Measurements from ENCODE around the gene NUP37. TPM values are rescaled to one million over a fixed set of nuclear protein-coding genes. Genes with fewer than 3 reads are reported as not detected.

NUP37 gene
- total RNA-seq, 4 donors from 2014 or later: 18.1 to 39.1 (median 27.3) TPM

- no peak overlapping the region for H3K27ac ChIP-seq
- intact Hi-C loops (cut with DNase I): no loop called here
- H3K4me1 ChIP-seq: peaks cover 14 to 44% (median 14%) of the 10 kb centered on the region in 3 donors
- WGBS, 2 donors: 37 to 39% methylated on average over 2 of the region's 2 CpGs
- DNase-seq: no peak
- TF ChIP-seq POLR2A (IDR thresholded peaks at IDR 0.05) (no peak), CTCF (IDR thresholded peaks at IDR 0.05) (no peak)
- peak overlapping the region; percentile 66 to 88 (median 74) for H3K4me3 ChIP-seq
- H3K36me3 ChIP-seq: peaks cover 0 to 28% (median 3%) of the 10 kb centered on the region in 3 donors
- no peaks in the 10 kb centered on the region for H3K9me3 ChIP-seq
- no peaks in the 10 kb centered on the region for H3K27me3 ChIP-seq
Observed at GRCh38 chr12:102118874-102119273, 1.0 kb downstream of the NUP37 start.

- Histone ChIP-seq H3K4me3 (no peak overlapping the region), H3K27me3 (no peaks in the 10 kb centered on the region), H3K36me3 (peaks cover 0 to 31% (median 3%) of the 10 kb centered on the region in 3 donors), H3K27ac (no peak overlapping the region), H3K9me3 (no peaks in the 10 kb centered on the region), H3K4me1 (peaks cover 14 to 52% (median 14%) of the 10 kb centered on the region in 3 donors)
- intact Hi-C loops (cut with DNase I): no loop called here
- DNase-seq: no peak
- no peak for TF ChIP-seq POLR2A (IDR thresholded peaks at IDR 0.05)
- TF ChIP-seq CTCF (IDR thresholded peaks at IDR 0.05): no peak
- WGBS, 2 donors: 91 to 95% methylated on average over 3 to 4 of the region's 7 CpGs
Observed at GRCh38 chr12:102116392-102116791, 3.5 kb downstream of the NUP37 start.

GRCh38 chr12:102114212-102114611, 5.7 kb downstream of the NUP37 start:
- WGBS, 2 donors: 49 to 80% methylated on average over 2 of the region's 2 CpGs
- intact Hi-C loops (cut with DNase I): no loop called here
- peaks cover 5 to 37% (median 13%) of the 10 kb centered on the region in 3 donors for H3K4me1 ChIP-seq
- H3K27ac ChIP-seq: peak overlapping the region in 2 of 4 donors; percentile 46 to 51
- no peaks in the 10 kb centered on the region for H3K9me3 ChIP-seq
- H3K4me3 ChIP-seq: no peak overlapping the region
- no peak for DNase-seq
- TF ChIP-seq CTCF (IDR thresholded peaks at IDR 0.05) (no peak), POLR2A (IDR thresholded peaks at IDR 0.05) (no peak)
- H3K36me3 ChIP-seq: peaks cover 0 to 50% (median 3%) of the 10 kb centered on the region in 3 donors
- H3K27me3 ChIP-seq: no peaks in the 10 kb centered on the region

- no peak overlapping the region for H3K4me3 ChIP-seq
- no peaks in the 10 kb centered on the region for H3K27me3 ChIP-seq
- TF ChIP-seq POLR2A (IDR thresholded peaks at IDR 0.05) (no peak), CTCF (IDR thresholded peaks at IDR 0.05) (no peak)
- intact Hi-C loops (cut with DNase I): no loop called here
- no peaks in the 10 kb centered on the region for H3K9me3 ChIP-seq
- peaks cover 0 to 40% (median 8%) of the 10 kb centered on the region in 3 donors for H3K4me1 ChIP-seq
- no peak for DNase-seq
- peaks cover 0 to 62% (median 4%) of the 10 kb centered on the region in 3 donors for H3K36me3 ChIP-seq
- H3K27ac ChIP-seq: no peak overlapping the region
Observed at GRCh38 chr12:102110782-102111181, 9.1 kb downstream of the NUP37 start.

GRCh38 chr12:102107970-102108369, 11.9 kb downstream of the NUP37 start:
- peaks cover 0 to 16% (median 0%) of the 10 kb centered on the region in 3 donors for H3K4me1 ChIP-seq
- WGBS, 2 donors: 36 to 50% methylated on average over 1 of the region's 1 CpG
- intact Hi-C loops (cut with DNase I): no loop called here
- no peaks in the 10 kb centered on the region for H3K9me3 ChIP-seq
- no peaks in the 10 kb centered on the region for H3K27me3 ChIP-seq
- TF ChIP-seq POLR2A (IDR thresholded peaks at IDR 0.05) (no peak), CTCF (IDR thresholded peaks at IDR 0.05) (no peak)
- peak overlapping the region in 3 of 4 donors; percentile 48 to 78 (median 77) for H3K27ac ChIP-seq
- peaks cover 0 to 83% (median 4%) of the 10 kb centered on the region in 3 donors for H3K36me3 ChIP-seq
- peak overlapping the region in 3 of 4 donors; percentile 7 to 34 (median 31) for H3K4me3 ChIP-seq
- DNase-seq: no peak

Measured in esophagus squamous epithelium (tissue), 5 donors.